ENCODE results near the gene PTOV1.

- TF ChIP-seq CTCF (IDR thresholded peaks at IDR 0.05) (no peak), POLR2A (IDR thresholded peaks at IDR 0.05) (no peak)
Observed at GRCh38 chr19:49879243-49879963, 28.4 kb downstream of the PTOV1 start.
